Measurements from ENCODE around the gene ABCC12.

GRCh38 chr16:48197294-48197693 lies 41.5 kb upstream of the ABCC12 start:
- TF ChIP-seq CTCF (IDR thresholded peaks at IDR 0.05) (no peak), EZH2 (IDR thresholded peaks at IDR 0.05) (no peak), EZH2phosphoT487 (IDR thresholded peaks at IDR 0.05) (no peak)
